ENCODE data around the gene ISY1. TPM values are rescaled to one million over a fixed set of nuclear protein-coding genes. Genes with fewer than 3 reads are reported as not detected.

The ISY1 gene
- total RNA-seq, 1 donor from 2014 or later: 34.4 TPM

DNA sequence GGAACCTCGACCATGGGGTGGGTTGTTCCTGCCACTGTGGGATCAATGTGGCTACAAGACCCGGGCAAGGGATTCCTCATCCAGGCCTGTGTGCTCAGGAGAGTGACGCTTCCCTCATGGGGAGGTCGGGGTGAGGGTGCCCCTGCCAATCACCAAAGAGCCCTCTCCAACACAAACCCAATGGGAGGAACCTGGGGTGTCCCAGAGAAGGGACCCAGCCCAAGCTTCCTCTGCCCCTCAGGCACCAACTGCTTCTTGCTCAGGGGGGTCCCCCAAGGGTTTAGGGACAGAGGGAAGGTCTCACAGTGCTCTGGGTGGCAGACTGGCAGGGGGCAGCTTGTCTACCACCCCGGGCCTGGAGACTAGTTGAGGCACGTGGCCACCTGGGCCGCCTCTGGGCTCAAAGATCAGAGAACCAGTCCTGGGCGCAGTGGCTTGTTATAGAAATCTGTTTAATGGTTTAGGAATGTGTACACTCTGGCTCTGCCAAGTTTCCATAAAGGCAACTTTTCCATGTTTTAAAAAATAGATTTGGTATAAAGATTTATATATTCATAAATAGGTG is 73.6 kb downstream of the ISY1 start:
- no peak for DNase-seq (ENCODE audit: low spot score)

DNA sequence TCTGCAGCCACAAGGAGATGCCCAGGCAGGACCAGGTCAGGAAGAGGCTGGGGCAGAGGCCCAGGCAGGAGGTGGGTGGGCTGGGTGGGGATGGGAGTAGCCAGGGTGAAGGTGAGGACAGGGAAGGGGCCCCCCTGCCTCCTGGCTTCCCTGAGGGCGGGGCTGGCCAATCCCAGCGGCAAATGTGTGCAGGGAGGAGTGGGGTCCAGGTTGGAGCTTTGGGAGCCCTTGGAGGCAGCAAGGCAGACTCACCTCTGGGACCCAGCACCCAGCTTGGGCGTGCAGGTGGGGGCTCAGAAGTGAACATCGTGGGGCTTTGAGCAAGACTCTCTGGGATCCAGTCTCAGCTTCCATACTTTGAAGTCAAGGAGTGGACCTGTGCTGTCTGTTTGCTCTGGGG is 75.0 kb downstream of the ISY1 start:
- no peak for DNase-seq (ENCODE audit: low spot score)

DNA sequence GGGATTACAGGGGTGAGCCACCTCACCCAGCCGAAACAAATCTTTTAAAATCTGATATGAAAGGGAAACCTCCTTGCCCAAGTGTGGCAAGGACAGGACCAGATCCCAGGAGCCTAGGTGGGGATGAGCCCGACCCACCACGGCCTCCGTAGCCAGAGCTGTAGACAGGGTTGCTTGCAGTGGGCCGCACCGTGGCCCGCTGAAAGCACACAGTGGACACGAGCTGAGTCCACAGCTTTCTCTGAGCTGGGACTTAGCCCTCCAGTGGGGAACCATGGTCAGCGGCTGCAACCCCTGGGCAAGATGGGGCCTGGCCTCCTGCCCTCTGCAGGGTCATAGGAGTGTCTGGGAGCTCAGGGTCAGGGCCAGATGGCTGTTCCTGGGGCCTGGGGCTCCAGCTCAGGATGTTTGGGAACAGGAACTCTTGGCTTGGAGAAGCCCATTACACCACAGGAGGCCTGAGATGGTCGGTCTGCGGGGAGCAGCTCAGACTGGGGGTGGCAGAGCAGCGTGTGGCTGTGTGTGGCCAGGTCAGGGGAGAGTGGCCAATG is 75.6 kb downstream of the ISY1 start:
- no peak for DNase-seq (ENCODE audit: low spot score)

DNA sequence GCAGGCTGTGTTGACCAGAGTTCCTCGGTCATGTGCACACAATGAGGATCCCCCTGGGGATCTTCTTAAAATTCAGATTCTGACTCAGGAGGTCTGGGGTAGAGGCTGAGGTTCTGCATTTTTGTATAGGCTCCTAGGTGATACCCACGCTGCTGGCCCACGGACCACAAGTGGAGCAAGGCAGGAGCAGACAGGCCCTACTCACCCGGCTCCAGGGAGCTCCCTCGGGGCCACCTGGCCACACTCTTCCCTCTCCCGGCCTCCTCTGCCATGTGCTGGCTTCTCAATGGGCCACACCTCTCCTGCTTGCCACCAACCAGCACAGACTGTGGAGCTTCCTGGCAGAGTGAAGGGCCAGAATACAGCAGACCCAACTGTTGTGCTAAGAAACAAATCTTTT is 76.4 kb downstream of the ISY1 start:
- no peak for DNase-seq (ENCODE audit: low spot score)

DNA sequence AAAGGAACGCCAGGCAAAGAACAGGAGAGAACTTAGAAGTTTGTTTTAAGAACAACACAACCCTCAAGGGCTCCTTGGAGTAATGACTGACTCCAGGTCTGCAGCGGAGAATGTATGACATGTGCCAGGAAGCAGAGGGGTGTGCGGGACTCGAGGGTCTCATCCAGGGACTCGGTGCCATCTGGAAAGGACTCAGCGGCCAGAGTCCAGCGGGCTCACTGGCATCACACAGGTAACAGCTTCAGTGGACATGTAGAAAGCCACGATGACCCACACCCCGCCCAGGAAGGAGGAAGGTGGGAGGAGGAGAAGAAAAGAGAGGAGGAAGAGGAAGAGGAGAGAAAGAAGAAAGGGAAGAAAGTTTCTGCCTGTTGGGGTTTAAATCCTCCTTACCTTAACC is 78.8 kb downstream of the ISY1 start:
- DNase-seq (ENCODE audit: low spot score): no peak

DNA sequence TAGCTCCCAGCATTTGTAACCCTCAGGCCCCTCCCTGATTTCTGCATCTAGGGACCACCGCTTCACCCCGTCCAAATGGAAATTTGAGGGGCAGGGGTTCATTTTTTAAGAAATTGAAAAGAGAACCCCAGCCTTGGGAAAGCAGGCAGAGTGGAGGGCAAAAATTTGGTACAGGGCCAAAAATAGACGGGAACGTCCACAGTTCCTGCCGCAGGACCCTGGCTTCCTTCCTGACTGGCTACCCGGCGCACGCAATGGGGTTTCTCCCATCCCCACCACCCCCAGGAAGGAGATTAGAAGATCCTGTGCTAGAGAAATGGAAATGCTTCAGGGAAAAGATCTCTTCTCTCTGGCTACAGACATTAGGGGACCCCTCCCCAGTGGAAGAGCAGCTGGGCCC is 79.4 kb downstream of the ISY1 start:
- DNase-seq (ENCODE audit: low spot score): no peak

DNA sequence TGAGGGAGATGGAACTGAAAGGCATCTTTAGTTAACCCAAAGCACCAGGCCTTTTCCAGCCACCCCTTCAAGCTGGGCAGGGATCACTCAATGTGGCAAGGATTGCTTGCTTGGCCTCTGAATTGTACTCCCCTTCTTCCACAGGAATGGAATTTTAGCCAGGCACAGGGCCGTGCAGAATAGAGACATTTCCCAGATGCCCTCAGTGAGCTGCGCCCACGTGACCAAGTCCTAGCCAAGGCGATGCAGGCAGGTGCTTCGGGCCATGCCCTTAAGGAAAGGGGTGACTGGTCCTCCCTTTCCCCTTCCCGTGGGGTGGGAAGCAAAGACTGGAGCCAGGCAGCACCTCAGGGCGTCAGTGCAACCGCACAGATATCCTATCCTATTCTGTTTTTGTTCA is 82.4 kb downstream of the ISY1 start:
- no peak for DNase-seq (ENCODE audit: low spot score)

Other genes starting within 250 kb of the ISY1 start
- gene CFAP92, start 167.0 kb downstream of the ISY1 start, total RNA-seq: 2.1 TPM
- gene EFCC1, start 159.8 kb downstream of the ISY1 start, total RNA-seq: 2.1 TPM
- not detected for gene GP9, start 100.3 kb downstream of the ISY1 start, total RNA-seq
- gene RAB43, start 39.3 kb downstream of the ISY1 start, total RNA-seq: 27.2 TPM
- 338 TPM for gene CNBP, start 22.8 kb upstream of the ISY1 start, total RNA-seq
- gene COPG1, start 88.5 kb upstream of the ISY1 start, total RNA-seq: 133 TPM
- 32.2 TPM for gene HMCES, start 117.8 kb upstream of the ISY1 start, total RNA-seq

Measured in ureter (tissue), 1 donor.